SU-DHL-6 (cell line): ENCODE measurements around the gene FBRSL1.

Experiments used
- CTCF ChIP-seq: fragments of 200-600 bp; sonication (generic); IDR thresholded peaks from one replicate; pipeline ENCODE4 v1.5.1; 2017; ENCODE audit warnings: antibody characterized with exemption, mild to moderate bottlenecking, low read length, moderate library complexity; ENCODE audit not compliant: insufficient read depth, poor library complexity, severe bottlenecking
- EZH2phosphoT487 ChIP-seq: fragments of 200-600 bp; sonication (generic), shearing (Covaris generic); conservative IDR thresholded peaks from 2 replicates; pipeline ENCODE4 v1.6.1; 2018; ENCODE audit warnings: mild to moderate bottlenecking, antibody characterized with exemption, low read length, moderate library complexity, mixed read lengths

DNA sequence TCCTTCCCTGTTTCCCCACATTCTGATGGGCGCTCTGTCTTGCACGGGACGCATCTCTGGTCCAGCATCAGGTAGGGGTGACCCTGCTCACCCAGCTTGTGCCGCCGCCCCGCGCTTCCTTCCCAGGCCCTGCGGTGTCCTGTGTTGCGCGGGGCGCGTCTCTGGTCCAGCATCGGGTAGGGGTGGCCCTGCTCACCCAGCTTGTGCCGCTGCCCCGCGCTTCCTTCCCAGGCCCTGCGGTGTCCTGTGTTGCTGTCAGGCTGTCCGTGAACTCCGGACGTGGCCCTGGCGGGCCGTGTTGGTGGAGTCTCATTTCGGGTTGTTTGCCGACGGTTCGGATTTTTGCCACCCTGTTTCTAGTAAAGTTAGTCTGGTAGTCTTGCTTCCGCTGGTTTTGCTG is 6.8 kb downstream of the FBRSL1 start:
- TF ChIP-seq CTCF = no peak
- TF ChIP-seq EZH2phosphoT487 = no peak
